HepG2 (cell line): ENCODE measurements around the gene NPC1. TPM values are rescaled to one million over a fixed set of nuclear protein-coding genes. Genes with fewer than 3 reads are reported as not detected.

Experiments
- AFF4 ChIP-seq: sonication (generic); formaldehyde crosslinking; IDR thresholded peaks from 2 replicates; pipeline ENCODE4 v1.4.0; 2020; ENCODE audit warnings: missing genetic modification reagents
- CHD4 ChIP-seq: fragments of 200-600 bp; sonication (generic); IDR thresholded peaks from 2 replicates; pipeline ENCODE4 v1.7.0; 2017; ENCODE audit warnings: mild to moderate bottlenecking, low read length, borderline replicate concordance
- ERF ChIP-seq: IDR thresholded peaks from 2 replicates; pipeline ENCODE4 v1.6.1; 2018; ENCODE audit warnings: missing biosample characterization, missing genetic modification reagents
- FOXA3 ChIP-seq: IDR thresholded peaks from 2 replicates; pipeline ENCODE4 v1.6.1; 2016; ENCODE audit warnings: missing genetic modification reagents, missing compliant biosample characterization
- MTERF4 ChIP-seq: sonication (generic); formaldehyde crosslinking; IDR thresholded peaks from 2 replicates; pipeline ENCODE4 v1.8.0; 2023; ENCODE audit warnings: mild to moderate bottlenecking, missing genetic modification reagents
- MXI1 ChIP-seq: IDR thresholded peaks from 3 replicates; pipeline ENCODE4 v1.6.1; 2012; ENCODE audit warnings: low read depth, low read length, inconsistent platforms, borderline replicate concordance
- MYNN ChIP-seq: sonication (generic); formaldehyde crosslinking; IDR thresholded peaks from 2 replicates; pipeline ENCODE4 v1.4.0; 2020; ENCODE audit warnings: mild to moderate bottlenecking, low read depth, missing genetic modification reagents
- NONO ChIP-seq, 2 experiments: fragments of 450-650 bp in 1 of 2; sonication (generic) in 1 of 2; formaldehyde crosslinking in 1 of 2; IDR thresholded peaks in 1 of 2; conservative IDR thresholded peaks in 1 of 2; 2 replicates each; pipeline versions ENCODE4 v1.6.1 to v1.8.0; 2017 to 2022; ENCODE audit warnings: mild to moderate bottlenecking in 1 of 2, missing genetic modification reagents in 1 of 2, moderate library complexity in 1 of 2
- NRL ChIP-seq: sonication (generic); formaldehyde crosslinking; IDR thresholded peaks from 2 replicates; pipeline ENCODE4 v1.5.0; 2020; ENCODE audit warnings: missing genetic modification reagents, mild to moderate bottlenecking, moderate library complexity, borderline replicate concordance
- PHF8 ChIP-seq: sonication (generic); formaldehyde crosslinking; IDR thresholded peaks from 2 replicates; pipeline ENCODE4 v1.5.0; 2020; ENCODE audit warnings: missing genetic modification reagents
- PLSCR1 ChIP-seq: sonication (generic); formaldehyde crosslinking; IDR thresholded peaks from 2 replicates; pipeline ENCODE4 v1.5.0; 2020; ENCODE audit warnings: missing genetic modification reagents, mild to moderate bottlenecking, borderline replicate concordance
- RFX3 ChIP-seq: IDR thresholded peaks from 2 replicates; pipeline ENCODE4 v1.6.1; 2016; ENCODE audit warnings: missing biosample characterization, missing genetic modification reagents
- SALL1 ChIP-seq: sonication (generic); formaldehyde crosslinking; IDR thresholded peaks from 2 replicates; pipeline ENCODE4 v1.8.0; 2022; ENCODE audit warnings: mild to moderate bottlenecking, missing genetic modification reagents
- SMYD3 ChIP-seq: sonication (generic); formaldehyde crosslinking; IDR thresholded peaks from 2 replicates; pipeline ENCODE4 v1.8.1; 2023; ENCODE audit warnings: mild to moderate bottlenecking, missing genetic modification reagents
- SRSF1 ChIP-seq: fragments of 200-400 bp; formaldehyde crosslinking; optimal IDR thresholded peaks from 2 replicates; pipeline ENCODE3; 2017; ENCODE audit warnings: mild to moderate bottlenecking, low read depth, low read length, moderate library complexity
- STAG1 ChIP-seq: sonication (generic); formaldehyde crosslinking; IDR thresholded peaks from 2 replicates; pipeline ENCODE4 v1.4.0; 2020; ENCODE audit warnings: missing genetic modification reagents
- TBP ChIP-seq: sonication (generic); formaldehyde crosslinking; IDR thresholded peaks from 2 replicates; pipeline ENCODE4 v1.5.0; 2020; ENCODE audit warnings: missing genetic modification reagents
- ZNF143 ChIP-seq: sonication (generic); formaldehyde crosslinking; IDR thresholded peaks from 2 replicates; pipeline ENCODE4 v1.4.0; 2020; ENCODE audit warnings: missing genetic modification reagents
- ZNF333 ChIP-seq: sonication (generic); formaldehyde crosslinking; IDR thresholded peaks from 2 replicates; pipeline ENCODE4 v1.4.0; 2020; ENCODE audit warnings: mild to moderate bottlenecking, missing genetic modification reagents, borderline replicate concordance
- ZNF543 ChIP-seq: sonication (generic); formaldehyde crosslinking; IDR thresholded peaks from 2 replicates; pipeline ENCODE4 v1.4.0; 2020; ENCODE audit warnings: mild to moderate bottlenecking, missing genetic modification reagents
- ZNF552 ChIP-seq: sonication (generic); formaldehyde crosslinking; IDR thresholded peaks from 2 replicates; pipeline ENCODE4 v1.9.0; 2022; ENCODE audit warnings: missing genetic modification reagents, mild to moderate bottlenecking, borderline replicate concordance
- polyA plus RNA-seq, 8 experiments: library from polyadenylated mRNA; depleted of rRNA in 3 of 8; stranded (reverse) in 7 of 8; unstranded in 1 of 8; fragments of >200 nt; fragmentation: Illumina TruSeq in 4 of 8; extraction: Trizol in 4 of 8; gene quantifications; 2 replicates each; pipeline versions ENCODE4 v1.2.1 to v1.2.3, GENCODE V29; 2011 to 2016; ENCODE audit warnings: low read depth in 4 of 8, missing spikeins in 1 of 8, mixed read lengths in 1 of 8; ENCODE audit not compliant: insufficient read depth in 1 of 8
- total RNA-seq, 5 experiments: library from RNA; depleted of rRNA; stranded (reverse); fragments of >200 nt; fragmentation: Illumina TruSeq; extraction: Trizol; gene quantifications; 2 replicates each; pipeline ENCODE4 v1.2.3, GENCODE V29; 2016; ENCODE audit warnings: low read depth in 1 of 5
- TF ChIP-seq, protein P1 (sequence below): sonication (generic); formaldehyde crosslinking; IDR thresholded peaks from 2 replicates; pipeline ENCODE4 v1.4.0; 2020; ENCODE audit warnings: missing genetic modification reagents

Gene NPC1
- total and polyA plus RNA-seq, 2 of the 13 experiments (the other 11 are each of a cell fraction or from before 2014, with no cell fraction given): 46.5 to 114 TPM

- TF ChIP-seq PLSCR1 (CRISPR knock-in tag) (no peak), ZNF543 (no peak), SRSF1 (no peak), TBP (CRISPR knock-in tag) (no peak), PHF8 (CRISPR knock-in tag) (no peak; the same call in 1 of the 2 replicates), NONO (IDR thresholded peaks at IDR 0.05) (no peak), NONO (CRISPR knock-in tag; conservative IDR thresholded peaks at IDR 0.05) (0 out of 2 replicates have a peak, but pooled peaks have one; percentile 30), ERF (peak; percentile 59; the same call in 1 of the 2 replicates), ZNF333 (CRISPR knock-in tag) (no peak), SALL1 (CRISPR knock-in tag) (peak; percentile 42; the same call in 1 of the 2 replicates), FOXA3 (CRISPR knock-in tag) (0 out of 2 replicates have a peak, but pooled peaks have one; percentile 28), MTERF4 (no peak), NRL (no peak), STAG1 (CRISPR knock-in tag) (peak; percentile 89), CHD4 (no peak), AFF4 (no peak), ZNF143 (no peak), MXI1 (peak; percentile 35; the same call in 1 of the 3 replicates), RFX3 (no peak), ZNF552 (CRISPR knock-in tag) (no peak), MYNN (CRISPR knock-in tag) (no peak), SMYD3 (CRISPR knock-in tag) (no peak)
- TF ChIP-seq, protein P1, sequence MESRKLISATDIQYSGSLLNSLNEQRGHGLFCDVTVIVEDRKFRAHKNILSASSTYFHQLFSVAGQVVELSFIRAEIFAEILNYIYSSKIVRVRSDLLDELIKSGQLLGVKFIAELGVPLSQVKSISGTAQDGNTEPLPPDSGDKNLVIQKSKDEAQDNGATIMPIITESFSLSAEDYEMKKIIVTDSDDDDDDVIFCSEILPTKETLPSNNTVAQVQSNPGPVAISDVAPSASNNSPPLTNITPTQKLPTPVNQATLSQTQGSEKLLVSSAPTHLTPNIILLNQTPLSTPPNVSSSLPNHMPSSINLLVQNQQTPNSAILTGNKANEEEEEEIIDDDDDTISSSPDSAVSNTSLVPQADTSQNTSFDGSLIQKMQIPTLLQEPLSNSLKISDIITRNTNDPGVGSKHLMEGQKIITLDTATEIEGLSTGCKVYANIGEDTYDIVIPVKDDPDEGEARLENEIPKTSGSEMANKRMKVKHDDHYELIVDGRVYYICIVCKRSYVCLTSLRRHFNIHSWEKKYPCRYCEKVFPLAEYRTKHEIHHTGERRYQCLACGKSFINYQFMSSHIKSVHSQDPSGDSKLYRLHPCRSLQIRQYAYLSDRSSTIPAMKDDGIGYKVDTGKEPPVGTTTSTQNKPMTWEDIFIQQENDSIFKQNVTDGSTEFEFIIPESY (CRISPR knock-in tag): 0 out of 2 replicates have a peak, but pooled peaks have one; percentile 28
Measured at GRCh38 chr18:23515911-23516546, 70.3 kb downstream of the NPC1 start (continued).
